B cell (primary cell): Measurements from ENCODE around the gene HDHD5. TPM values are rescaled to one million over a fixed set of nuclear protein-coding genes. Genes with fewer than 3 reads are reported as not detected.

ENCODE experiments used
- ATAC-seq: fragments of 200-7000 bp; cut with Tn5 transposase; one replicate; pipeline ENCODE4 v1.10.0; 2021; ENCODE audit warnings: low read depth, mild to moderate bottlenecking, moderate number of reproducible peaks, moderate library complexity
- CTCF ChIA-PET: fragments of 350-600 bp; sonication (Branson Sonifier 250); formaldehyde crosslinking; loops from one replicate; lab custom pipeline; 2021; ENCODE audit warnings: antibody characterized with exemption, inconsistent platforms; lab: Charles Lee
- POLR2A ChIA-PET: fragments of 350-600 bp; sonication (Branson Sonifier 250); formaldehyde crosslinking; loops from one replicate; lab custom pipeline; 2021; ENCODE audit warnings: antibody characterized with exemption; lab: Charles Lee
- DNase-seq: peaks from one replicate; pipeline ENCODE4 v3.0.0; 2013
- H2AFZ ChIP-seq: 2 replicates; pipeline ENCODE4 v1.6.1; 2012; ENCODE audit warnings: mild to moderate bottlenecking, low read depth, low read length; ENCODE audit not compliant: insufficient read depth, poor library complexity, severe bottlenecking
- H3K27ac ChIP-seq, 2 donors: 1 replicate in 1 of 2; 2 replicates in 1 of 2; pipeline ENCODE4 v1.5.1; 2012 to 2013; ENCODE audit warnings: low read length in 2 of 2, mild to moderate bottlenecking in 2 of 2, moderate library complexity in 1 of 2
- H3K27me3 ChIP-seq, 4 experiments: fragments of 200-600 bp in 1 of 4; sonication (generic) in 1 of 4; replicated peaks in 1 of 4; 1 replicate in 2 of 4; 2 replicates in 2 of 4; pipeline versions ENCODE4 v1.6.1 to v1.7.0; 2013 to 2016; ENCODE audit warnings: low read length in 3 of 4, mild to moderate bottlenecking in 2 of 4, mixed read lengths in 1 of 4, moderate library complexity in 1 of 4; ENCODE audit not compliant: insufficient read depth in 4 of 4, control insufficient read depth in 3 of 4; ENCODE audit errors: control extremely low read depth in 1 of 4
- H3K36me3 ChIP-seq, 2 experiments: replicated peaks in 1 of 2; 1 replicate in 1 of 2; 2 replicates in 1 of 2; pipeline versions ENCODE4 v1.6.1 to v1.7.1; 2013; ENCODE audit warnings: low read length in 1 of 2; ENCODE audit not compliant: insufficient read depth in 2 of 2, control insufficient read depth in 1 of 2; ENCODE audit errors: control extremely low read depth in 1 of 2, extremely low read depth in 1 of 2
- H3K4me1 ChIP-seq, 2 donors: fragments of 200-600 bp in 1 of 2; sonication (generic) in 1 of 2; 1 replicate in 1 of 2; 2 replicates in 1 of 2; pipeline versions ENCODE4 v1.5.1 to v1.6.1; 2013 to 2017; ENCODE audit warnings: low read length in 2 of 2; ENCODE audit not compliant: control insufficient read depth in 2 of 2, insufficient read depth in 2 of 2
- H3K4me2 ChIP-seq: replicated peaks from 2 replicates; pipeline ENCODE3; 2012; ENCODE audit warnings: mild to moderate bottlenecking, low read depth, low read length; ENCODE audit not compliant: poor library complexity, severe bottlenecking
- H3K4me3 ChIP-seq, 5 experiments: fragments of 200-600 bp in 1 of 5; sonication (generic) in 1 of 5; 1 replicate in 3 of 5; 2 replicates in 2 of 5; pipeline versions ENCODE4 v1.5.1 to v1.7.0; 2011 to 2016; ENCODE audit warnings: low read length in 4 of 5, mild to moderate bottlenecking in 4 of 5, low read depth in 2 of 5, control low read depth in 1 of 5, moderate library complexity in 1 of 5; ENCODE audit not compliant: insufficient read depth in 1 of 5; ENCODE audit errors: control extremely low read depth in 1 of 5, extremely low read depth in 1 of 5
- H3K79me2 ChIP-seq: fragments of 200-600 bp; sonication (generic); one replicate; pipeline ENCODE4 v1.6.0; 2016; ENCODE audit warnings: low read length; ENCODE audit not compliant: control insufficient read depth, insufficient read depth
- H3K9ac ChIP-seq: fragments of 200-600 bp; sonication (generic); 2 replicates; pipeline ENCODE4 v1.6.1; 2017; ENCODE audit warnings: mild to moderate bottlenecking, low read length, moderate library complexity
- H3K9me3 ChIP-seq, 3 donors: one replicate each; pipeline versions ENCODE4 v1.6.1 to v1.7.1; 2013; ENCODE audit warnings: low read length in 2 of 3; ENCODE audit not compliant: control insufficient read depth in 2 of 3, insufficient read depth in 1 of 3; ENCODE audit errors: control extremely low read depth in 1 of 3
- H4K20me1 ChIP-seq: 2 replicates; pipeline ENCODE4 v1.6.0; 2012; ENCODE audit warnings: mild to moderate bottlenecking, low read length; ENCODE audit not compliant: insufficient read depth, control insufficient read depth, poor library complexity, severe bottlenecking
- H3K27ac Mint-ChIP-seq: one replicate; pipeline ENCODE4 v1.8.0; 2021; ENCODE audit warnings: mixed read lengths
- H3K27me3 Mint-ChIP-seq: one replicate; pipeline ENCODE4 v1.8.0; 2021; ENCODE audit warnings: mixed read lengths
- H3K4me1 Mint-ChIP-seq: one replicate; pipeline ENCODE4 v1.8.0; 2021; ENCODE audit warnings: mixed read lengths
- H3K4me3 Mint-ChIP-seq: one replicate; pipeline ENCODE4 v1.8.0; 2021; ENCODE audit warnings: mixed read lengths
- H3K9me3 Mint-ChIP-seq: one replicate; pipeline ENCODE4 v1.8.0; 2022; ENCODE audit warnings: mixed read lengths; ENCODE audit not compliant: insufficient read depth
- EZH2 ChIP-seq: IDR thresholded peaks from 2 replicates; pipeline ENCODE4 v1.6.1; 2012; ENCODE audit warnings: borderline replicate concordance, low read depth, mild to moderate bottlenecking, moderate library complexity, low read length; ENCODE audit not compliant: insufficient read depth, poor library complexity, severe bottlenecking
- WGBS: methylation state at CpG from one replicate; pipeline ENCODE4 v1.1.5; 2013; ENCODE audit warnings: missing lambda C conversion rate; ENCODE audit not compliant: insufficient coverage; 5-methylcytosine and 5-hydroxymethylcytosine counted together
- intact Hi-C: fragments of 100-400 bp; cut with micrococcal nuclease; formaldehyde crosslinking; loops from one replicate; pipeline ENCODE4 v1.10.0; 2022
- polyA plus RNA-seq: library from polyadenylated mRNA; depleted of rRNA; stranded (reverse); fragments of >200 nt; gene quantifications from 2 replicates; pipeline ENCODE4 v1.2.3, GENCODE V29; 2012
- total RNA-seq, 2 donors: library from RNA; stranded (reverse); fragments of 120-200 nt in 1 of 2; gene quantifications; 1 replicate in 1 of 2; 2 replicates in 1 of 2; pipeline versions ENCODE4 v1.2.3 to v1.2.4, GENCODE V29; 2013 to 2022
- TF ChIP-seq, protein P1 (sequence below): fragments of 200-600 bp; IDR thresholded peaks from one replicate; pipeline ENCODE4 v1.8.0; 2022; ENCODE audit warnings: antibody characterized with exemption, mild to moderate bottlenecking

HDHD5 gene
- total and polyA plus RNA-seq, 2 donors (not counting 1 experiment from before 2014, with no cell fraction given), result 17.7 to 37.7 TPM

DNA sequence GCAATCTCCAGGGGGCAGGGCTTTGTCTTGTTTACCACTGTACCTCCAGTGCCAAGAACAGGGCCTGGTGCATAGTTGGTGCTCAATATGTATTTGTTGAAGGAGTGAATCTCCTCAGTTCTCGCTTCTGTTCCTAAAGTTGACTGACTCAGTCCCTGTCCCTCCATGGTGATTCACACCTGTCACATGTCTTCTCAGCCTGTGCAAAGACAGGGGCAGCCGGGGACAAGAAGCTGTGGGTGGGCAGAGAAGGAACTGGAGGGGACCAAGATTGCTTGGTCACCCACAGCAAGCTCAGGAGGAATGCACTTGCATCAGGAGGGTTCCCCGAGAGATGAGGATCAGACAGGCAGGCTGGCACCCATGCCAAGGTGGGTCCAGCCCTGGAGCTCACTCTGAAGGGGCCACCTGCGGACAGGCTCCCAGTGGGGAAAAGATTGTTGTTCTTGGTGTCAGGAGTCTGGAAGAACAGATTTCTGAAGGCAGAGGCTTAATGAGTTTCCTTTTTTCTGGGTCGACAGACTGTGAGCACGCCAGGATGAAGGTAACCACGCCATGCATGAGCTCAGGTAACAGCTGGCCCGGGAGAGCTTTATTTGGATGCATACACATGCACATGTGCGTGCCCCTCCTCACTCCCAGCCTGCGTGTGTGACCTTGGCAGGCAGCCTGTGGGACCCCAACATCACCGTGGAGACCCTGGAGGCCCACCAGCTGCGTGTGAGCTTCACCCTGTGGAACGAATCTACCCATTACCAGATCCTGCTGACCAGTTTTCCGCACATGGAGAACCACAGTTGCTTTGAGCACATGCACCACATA, 57.4 kb downstream of the HDHD5 start:
- peaks cover 1 to 70% of the 10 kb centered on the region in 2 experiments for H3K36me3 ChIP-seq
- H3K9me3 ChIP-seq, result no peaks in the 10 kb centered on the region
- no peak overlapping the region for H3K4me3 Mint-ChIP-seq
- no peak overlapping the region for H3K27ac ChIP-seq
- no peak overlapping the region for H2AFZ ChIP-seq
- 88% methylated on average over 12 of the region's 14 CpGs for WGBS
- H3K27me3 Mint-ChIP-seq, result no peaks in the 10 kb centered on the region
- peaks cover 23 to 32% of the 10 kb centered on the region in 2 donors for H3K4me1 ChIP-seq
- intact Hi-C loops, result no loop called here
- H3K79me2 ChIP-seq, result peaks cover 3% of the 10 kb centered on the region
- DNase-seq (no peak), ATAC-seq (no peak)
- ChIA-PET CTCF (interaction anchor here (0.8 to 1.1 kb wide), 2 partner anchors 28 to 99 kb away, joined by 3 read pairs; no protein-coding TSS in a partner anchor), POLR2A (no interaction called here)
- H3K4me3 ChIP-seq, result no peak overlapping the region
- H3K27me3 ChIP-seq, result no peaks in the 10 kb centered on the region
- TF ChIP-seq EZH2, result no peak
- TF ChIP-seq, protein P1, sequence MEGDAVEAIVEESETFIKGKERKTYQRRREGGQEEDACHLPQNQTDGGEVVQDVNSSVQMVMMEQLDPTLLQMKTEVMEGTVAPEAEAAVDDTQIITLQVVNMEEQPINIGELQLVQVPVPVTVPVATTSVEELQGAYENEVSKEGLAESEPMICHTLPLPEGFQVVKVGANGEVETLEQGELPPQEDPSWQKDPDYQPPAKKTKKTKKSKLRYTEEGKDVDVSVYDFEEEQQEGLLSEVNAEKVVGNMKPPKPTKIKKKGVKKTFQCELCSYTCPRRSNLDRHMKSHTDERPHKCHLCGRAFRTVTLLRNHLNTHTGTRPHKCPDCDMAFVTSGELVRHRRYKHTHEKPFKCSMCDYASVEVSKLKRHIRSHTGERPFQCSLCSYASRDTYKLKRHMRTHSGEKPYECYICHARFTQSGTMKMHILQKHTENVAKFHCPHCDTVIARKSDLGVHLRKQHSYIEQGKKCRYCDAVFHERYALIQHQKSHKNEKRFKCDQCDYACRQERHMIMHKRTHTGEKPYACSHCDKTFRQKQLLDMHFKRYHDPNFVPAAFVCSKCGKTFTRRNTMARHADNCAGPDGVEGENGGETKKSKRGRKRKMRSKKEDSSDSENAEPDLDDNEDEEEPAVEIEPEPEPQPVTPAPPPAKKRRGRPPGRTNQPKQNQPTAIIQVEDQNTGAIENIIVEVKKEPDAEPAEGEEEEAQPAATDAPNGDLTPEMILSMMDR, result no peak
- H3K4me2 ChIP-seq, result no peak overlapping the region
- H3K9ac ChIP-seq, result no peak overlapping the region
- H3K4me1 Mint-ChIP-seq, result peaks cover 25% of the 10 kb centered on the region
- H3K9me3 Mint-ChIP-seq, result no peaks in the 10 kb centered on the region
- no peak overlapping the region for H3K27ac Mint-ChIP-seq
- peaks cover 24% of the 10 kb centered on the region for H4K20me1 ChIP-seq

DNA sequence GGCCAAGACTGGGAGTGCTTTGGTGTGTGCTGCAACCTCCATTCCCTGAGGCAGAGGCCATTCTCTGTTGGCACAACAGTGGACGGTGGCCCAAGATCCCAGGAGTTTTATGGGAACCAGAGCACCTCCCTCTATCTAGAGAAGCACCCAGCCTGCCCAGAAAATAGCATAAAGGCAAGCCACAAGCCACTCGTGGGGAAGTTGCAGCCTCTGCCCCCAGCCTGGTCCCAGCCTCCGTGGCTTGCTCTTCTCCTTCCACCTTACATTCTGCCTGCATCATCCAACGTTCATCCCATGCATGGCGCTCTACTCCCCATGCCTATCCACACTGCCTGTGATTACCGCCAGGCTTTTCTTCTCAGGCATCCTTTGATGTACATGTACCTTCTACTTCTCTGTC, 58.5 kb downstream of the HDHD5 start:
- CTCF ChIA-PET, result interaction anchor here (1.1 kb wide), 1 partner anchor 27 kb away, joined by 3 read pairs; no protein-coding TSS in a partner anchor
- Histone ChIP-seq H3K4me3 (no peak overlapping the region), H4K20me1 (peaks cover 31% of the 10 kb centered on the region), H3K9ac (no peak overlapping the region), H3K79me2 (peaks cover 11% of the 10 kb centered on the region), H3K9me3 (no peaks in the 10 kb centered on the region), H3K27me3 (no peaks in the 10 kb centered on the region), H3K36me3 (peaks cover 1 to 61% of the 10 kb centered on the region in 2 experiments), H3K4me1 (peaks cover 23 to 26% of the 10 kb centered on the region in 2 donors), H3K4me2 (no peak overlapping the region), H3K27ac (no peak overlapping the region), H2AFZ (no peak overlapping the region)
- POLR2A ChIA-PET, result no interaction called here
- H3K4me1 Mint-ChIP-seq, result peaks cover 25% of the 10 kb centered on the region
- no peak overlapping the region for H3K4me3 Mint-ChIP-seq
- H3K9me3 Mint-ChIP-seq, result no peaks in the 10 kb centered on the region
- no peaks in the 10 kb centered on the region for H3K27me3 Mint-ChIP-seq
- WGBS, result 65% methylated on average over 5 of the region's 6 CpGs
- ATAC-seq (no peak), DNase-seq (no peak)
- intact Hi-C loops, result no loop called here
- TF ChIP-seq, protein P1, result no peak
- TF ChIP-seq EZH2, result no peak
- no peak overlapping the region for H3K27ac Mint-ChIP-seq
